Kidney (tissue), 14 donors: ENCODE data around the gene RBMS3. TPM values are rescaled to one million over a fixed set of nuclear protein-coding genes. Genes with fewer than 3 reads are reported as not detected.

Source experiments
- DNase-seq, 5 donors: peaks; one replicate each; pipeline ENCODE4 v3.0.0-alpha.2; 2013 to 2020
- FAIRE-seq: peaks from 2 replicates; lab custom pipeline; 2012; peaks lifted over from hg19 to GRCh38; lab: Jason Lieb, UNC
- H3K27ac ChIP-seq, 2 donors: one replicate each; pipeline ENCODE4 v1.7.0; 2013; ENCODE audit warnings: low read depth in 2 of 2, low read length in 2 of 2, inconsistent platforms in 1 of 2
- H3K27me3 ChIP-seq: one replicate; pipeline ENCODE4 v1.7.1; 2013; ENCODE audit warnings: low read length, inconsistent platforms; ENCODE audit not compliant: control insufficient read depth, insufficient read depth
- H3K36me3 ChIP-seq, 3 donors: one replicate each; pipeline versions ENCODE4 v1.7.0 to v1.7.1; 2013; ENCODE audit warnings: low read length in 3 of 3, control low read depth in 1 of 3, inconsistent platforms in 1 of 3; ENCODE audit not compliant: insufficient read depth in 3 of 3, control insufficient read depth in 2 of 3
- H3K4me1 ChIP-seq, 3 donors: one replicate each; pipeline versions ENCODE4 v1.7.0 to v1.7.1; 2013; ENCODE audit warnings: low read length in 3 of 3, inconsistent platforms in 1 of 3, low read depth in 1 of 3; ENCODE audit not compliant: control insufficient read depth in 2 of 3, insufficient read depth in 2 of 3
- H3K4me3 ChIP-seq, 3 donors: one replicate each; pipeline versions ENCODE4 v1.7.0 to v1.8.1; 2013; ENCODE audit warnings: low read length in 3 of 3, control low read depth in 1 of 3, inconsistent platforms in 1 of 3
- H3K9ac ChIP-seq, 3 donors: one replicate each; pipeline versions ENCODE4 v1.7.0 to v1.7.1; 2013; ENCODE audit warnings: low read length in 3 of 3, control low read depth in 1 of 3, inconsistent platforms in 1 of 3
- H3K9me3 ChIP-seq, 3 donors: one replicate each; pipeline versions ENCODE4 v1.7.0 to v1.7.1; 2013; ENCODE audit warnings: low read length in 3 of 3, control low read depth in 1 of 3, inconsistent platforms in 1 of 3; ENCODE audit not compliant: control insufficient read depth in 2 of 3, insufficient read depth in 1 of 3
- intact Hi-C: fragments of 100-400 bp; cut with DNase I; formaldehyde crosslinking; loops from one replicate; pipeline ENCODE4 v1.11.1; 2022
- polyA plus RNA-seq: library from polyadenylated mRNA; stranded (reverse); fragments of 350-450 nt; fragmentation: Illumina TruSeq; extraction: RNeasy Lipid Tissue Mini Kit (QIAGEN cat#74804); gene quantifications from one replicate; pipeline ENCODE4 v1.2.3, GENCODE V29; 2014; ENCODE audit warnings: low read depth, low replicate concordance; ENCODE audit not compliant: insufficient read depth
- total RNA-seq: library from RNA; stranded (reverse); fragmentation: NEBNext Ultra II Directional; extraction: Animal tissue kit (Norgen Biotek cat#: 25700); gene quantifications from one replicate; pipeline ENCODE4 v1.2.1, GENCODE V29; 2021
- TF ChIP-seq, protein P1 (sequence below): IDR thresholded peaks from 3 replicates; pipeline ENCODE4 v1.5.1; 2012; ENCODE audit warnings: mild to moderate bottlenecking, moderate library complexity, borderline replicate concordance; ENCODE audit not compliant: insufficient read depth; ENCODE audit errors: extremely low read depth
- donor health status: control.
- donor health status: control.
- donor health status: control.
- donor health status: control.
- donor health status: control.
- donor health status: DM: yes; HTN: yes; CAD: no.
- donor health status: Normal renal cell carcinoma (clear cell type).

Gene RBMS3
- total and polyA plus RNA-seq, 2 donors from 2014 or later: 3.2 to 48.8 TPM

DNA sequence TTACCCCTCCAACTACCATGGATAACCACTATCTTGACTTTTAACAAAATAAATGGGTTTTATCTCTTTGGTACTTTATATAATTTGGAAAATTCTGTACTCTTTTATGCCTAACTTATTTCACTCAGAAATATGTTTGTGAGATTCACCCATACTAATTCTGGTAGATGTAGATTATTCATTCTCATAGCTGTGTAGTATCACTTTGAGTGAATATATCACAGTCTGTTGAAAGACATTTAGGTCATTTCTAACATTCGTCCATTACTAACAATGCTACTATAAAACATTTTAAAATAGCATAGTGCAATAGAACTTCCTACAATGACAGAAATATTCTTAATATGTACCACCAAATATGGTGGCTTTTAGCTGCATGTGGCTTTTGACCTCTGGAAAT lies 542.4 kb downstream of the RBMS3 start:
- H3K27me3 ChIP-seq: no peaks in the 10 kb centered on the region
- no peaks in the 10 kb centered on the region for H3K9me3 ChIP-seq
- H3K9ac ChIP-seq: no peak overlapping the region
- no peak overlapping the region for H3K27ac ChIP-seq
- intact Hi-C loops: no loop called here
- DNase-seq: no peak
- TF ChIP-seq, protein P1, sequence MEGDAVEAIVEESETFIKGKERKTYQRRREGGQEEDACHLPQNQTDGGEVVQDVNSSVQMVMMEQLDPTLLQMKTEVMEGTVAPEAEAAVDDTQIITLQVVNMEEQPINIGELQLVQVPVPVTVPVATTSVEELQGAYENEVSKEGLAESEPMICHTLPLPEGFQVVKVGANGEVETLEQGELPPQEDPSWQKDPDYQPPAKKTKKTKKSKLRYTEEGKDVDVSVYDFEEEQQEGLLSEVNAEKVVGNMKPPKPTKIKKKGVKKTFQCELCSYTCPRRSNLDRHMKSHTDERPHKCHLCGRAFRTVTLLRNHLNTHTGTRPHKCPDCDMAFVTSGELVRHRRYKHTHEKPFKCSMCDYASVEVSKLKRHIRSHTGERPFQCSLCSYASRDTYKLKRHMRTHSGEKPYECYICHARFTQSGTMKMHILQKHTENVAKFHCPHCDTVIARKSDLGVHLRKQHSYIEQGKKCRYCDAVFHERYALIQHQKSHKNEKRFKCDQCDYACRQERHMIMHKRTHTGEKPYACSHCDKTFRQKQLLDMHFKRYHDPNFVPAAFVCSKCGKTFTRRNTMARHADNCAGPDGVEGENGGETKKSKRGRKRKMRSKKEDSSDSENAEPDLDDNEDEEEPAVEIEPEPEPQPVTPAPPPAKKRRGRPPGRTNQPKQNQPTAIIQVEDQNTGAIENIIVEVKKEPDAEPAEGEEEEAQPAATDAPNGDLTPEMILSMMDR: no peak
- H3K4me3 ChIP-seq: no peak overlapping the region
- H3K4me1 ChIP-seq: no peaks in the 10 kb centered on the region
- H3K36me3 ChIP-seq: no peaks in the 10 kb centered on the region
- FAIRE-seq: no peak

DNA sequence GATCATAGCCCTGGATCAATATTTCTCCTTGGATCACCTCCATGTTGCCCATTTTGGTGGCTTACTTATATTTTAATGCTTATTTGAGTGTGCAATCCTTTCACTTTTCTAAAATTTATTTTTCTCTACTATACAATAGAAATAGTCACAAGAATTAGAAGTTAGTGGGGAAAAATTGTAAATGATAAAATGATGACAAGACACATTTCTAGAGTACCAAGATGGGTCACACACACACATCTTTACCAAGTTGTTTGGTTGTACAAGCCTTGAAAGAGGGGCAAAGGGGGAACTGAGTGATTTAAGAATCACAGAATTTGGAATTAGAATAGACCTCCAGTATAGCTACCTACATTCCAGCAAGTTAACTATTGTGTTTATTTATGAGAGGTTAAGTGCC lies 545.8 kb downstream of the RBMS3 start:
- Histone ChIP-seq H3K9me3 (no peaks in the 10 kb centered on the region), H3K36me3 (no peaks in the 10 kb centered on the region), H3K9ac (no peak overlapping the region), H3K4me3 (no peak overlapping the region), H3K4me1 (no peaks in the 10 kb centered on the region), H3K27me3 (no peaks in the 10 kb centered on the region), H3K27ac (no peak overlapping the region)
- intact Hi-C loops: no loop called here
- TF ChIP-seq, protein P1: no peak
- FAIRE-seq: no peak
- no peak for DNase-seq

DNA sequence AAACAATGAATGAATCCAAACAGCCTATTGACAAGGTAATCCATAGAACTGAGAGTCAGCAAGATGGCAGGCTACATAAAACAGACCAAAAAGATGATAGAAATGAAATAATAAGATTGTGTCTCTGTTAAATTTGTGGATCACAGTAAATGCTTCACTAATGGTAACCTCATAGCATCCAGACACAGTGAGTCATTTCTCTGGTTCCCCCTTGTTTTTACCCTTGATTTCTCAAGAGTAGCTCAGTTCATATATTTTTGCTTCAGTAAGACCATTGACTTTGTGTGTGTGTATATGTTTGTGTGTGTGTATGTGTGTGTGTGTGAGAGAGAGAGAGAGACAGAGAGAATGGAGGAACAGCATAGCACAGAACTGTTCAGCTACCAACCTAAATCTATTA lies 546.9 kb downstream of the RBMS3 start:
- Histone ChIP-seq H3K27me3 (no peaks in the 10 kb centered on the region), H3K4me1 (no peaks in the 10 kb centered on the region), H3K9ac (no peak overlapping the region), H3K4me3 (no peak overlapping the region), H3K9me3 (no peaks in the 10 kb centered on the region), H3K27ac (no peak overlapping the region), H3K36me3 (no peaks in the 10 kb centered on the region)
- no peak for DNase-seq
- TF ChIP-seq, protein P1: no peak
- intact Hi-C loops: no loop called here
- FAIRE-seq: no peak

DNA sequence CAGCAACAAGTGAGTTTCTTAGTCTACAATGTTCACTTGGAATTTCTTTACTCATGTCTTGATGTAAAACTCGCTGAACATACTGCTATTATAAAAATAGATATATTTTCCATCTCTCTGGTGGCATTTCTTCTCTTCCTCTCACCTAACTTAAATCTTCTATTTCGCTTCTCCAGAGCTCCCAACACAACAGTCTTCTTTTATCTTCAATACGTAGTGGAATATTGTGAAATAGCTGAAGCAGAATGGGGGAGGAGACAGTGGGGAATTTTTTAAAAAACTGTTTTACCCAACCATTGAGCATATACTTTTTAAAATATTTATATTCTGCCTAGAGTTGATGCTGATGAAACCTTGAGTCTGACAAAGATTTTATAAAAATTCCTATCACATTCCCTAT lies 548.5 kb downstream of the RBMS3 start:
- Histone ChIP-seq H3K4me1 (no peaks in the 10 kb centered on the region), H3K27ac (no peak overlapping the region), H3K9ac (no peak overlapping the region), H3K27me3 (no peaks in the 10 kb centered on the region), H3K9me3 (no peaks in the 10 kb centered on the region), H3K4me3 (no peak overlapping the region), H3K36me3 (no peaks in the 10 kb centered on the region)
- DNase-seq (no peak), FAIRE-seq (no peak)
- TF ChIP-seq, protein P1: no peak
- intact Hi-C loops: no loop called here
